ENCODE results near the gene SLC27A6. TPM values are rescaled to one million over a fixed set of nuclear protein-coding genes. Genes with fewer than 3 reads are reported as not detected.
"Not testable (repeated sequence)": the region's sequence is repeated elsewhere in the genome, so short reads cannot be mapped to it uniquely, and the experiment has no call there.

The SLC27A6 gene
- total RNA-seq, 1 donor from 2014 or later: not detected

DNA sequence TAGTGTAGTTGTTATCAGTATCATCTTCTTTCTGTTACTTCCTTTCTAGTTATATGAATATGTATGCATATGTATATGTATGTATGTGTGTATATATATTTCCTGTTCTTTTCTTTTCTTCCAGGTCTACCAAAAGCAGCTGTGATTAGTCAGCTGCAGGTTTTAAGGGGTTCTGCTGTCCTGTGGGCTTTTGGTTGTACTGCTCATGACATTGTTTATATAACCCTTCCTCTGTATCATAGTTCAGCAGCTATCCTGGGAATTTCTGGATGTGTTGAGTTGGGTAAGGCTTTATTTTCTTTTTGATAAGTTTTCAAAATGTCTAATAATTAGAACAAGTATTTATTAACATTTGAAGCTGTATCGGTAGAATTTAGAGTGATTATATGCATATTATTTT lies 23.2 kb downstream of the SLC27A6 start:
- intact Hi-C loops (cut with micrococcal nuclease): no loop called here

DNA sequence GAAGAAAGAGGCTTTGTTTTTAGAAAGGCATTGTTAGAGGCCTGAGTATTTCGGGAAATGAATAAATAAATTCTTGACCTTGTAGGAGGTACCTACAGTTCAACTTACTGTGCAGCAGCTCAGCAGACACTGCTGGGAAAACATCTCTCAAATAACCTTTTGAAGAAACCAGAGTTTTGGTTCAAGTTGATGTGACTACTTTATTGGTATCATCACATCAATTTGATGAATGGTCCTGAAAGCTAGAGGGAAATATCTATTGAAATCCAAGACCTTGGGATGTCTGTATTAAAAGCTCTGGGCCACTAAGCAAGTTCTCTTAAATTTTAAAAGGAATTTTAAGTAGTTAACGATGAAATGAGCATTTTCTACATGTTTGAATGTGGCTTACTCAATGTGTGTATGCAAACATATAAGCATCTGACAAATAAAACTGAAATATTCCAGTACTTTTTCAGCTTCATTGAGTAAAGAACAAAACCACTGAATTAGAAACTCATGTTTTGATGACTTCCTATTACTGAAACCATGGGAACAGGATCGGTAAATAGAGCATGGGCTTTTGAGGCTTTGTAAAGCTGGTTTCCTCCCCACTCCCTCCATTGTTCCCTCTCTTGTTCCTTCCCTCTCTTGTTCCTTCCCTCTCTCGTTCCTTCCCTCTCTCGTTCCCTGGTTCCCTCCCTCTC lies 36.7 kb downstream of the SLC27A6 start:
- intact Hi-C loops (cut with micrococcal nuclease): no loop called here

DNA sequence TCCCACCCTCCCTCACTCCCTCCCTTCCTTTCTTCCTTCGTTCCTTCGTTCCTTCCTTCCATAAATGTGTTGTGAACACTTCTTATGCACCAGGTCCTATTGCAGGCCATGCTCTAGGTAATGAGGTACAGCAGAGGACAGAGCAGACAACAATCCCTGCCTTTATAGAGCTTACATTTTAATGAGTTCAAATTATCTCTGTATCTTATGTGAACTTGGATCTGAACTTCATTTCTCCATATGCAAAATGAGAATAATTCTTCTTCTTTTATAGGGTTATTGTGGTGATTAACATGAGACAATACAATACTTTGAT lies 37.2 kb downstream of the SLC27A6 start:
- intact Hi-C loops (cut with micrococcal nuclease): no loop called here

DNA sequence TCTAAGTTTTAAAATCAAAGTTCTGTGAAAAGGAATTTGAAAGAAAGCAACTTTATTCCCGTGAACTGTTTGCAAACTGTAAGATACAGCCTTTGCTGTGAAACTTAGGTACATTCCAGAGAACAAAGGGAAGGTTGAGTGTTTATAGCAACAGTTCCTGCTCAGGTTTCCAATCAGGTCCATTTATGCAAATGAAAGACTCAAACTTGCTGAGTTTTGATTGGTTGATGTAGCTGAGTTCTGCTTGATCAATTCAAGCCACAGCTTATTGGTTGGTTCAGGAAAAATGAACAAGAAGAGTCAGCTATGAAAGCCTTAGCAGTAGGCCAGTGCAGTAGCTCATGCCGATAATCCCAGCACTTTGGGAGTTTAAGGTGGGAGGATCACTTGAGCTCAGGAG lies 37.9 kb downstream of the SLC27A6 start:
- intact Hi-C loops (cut with micrococcal nuclease): no loop called here

DNA sequence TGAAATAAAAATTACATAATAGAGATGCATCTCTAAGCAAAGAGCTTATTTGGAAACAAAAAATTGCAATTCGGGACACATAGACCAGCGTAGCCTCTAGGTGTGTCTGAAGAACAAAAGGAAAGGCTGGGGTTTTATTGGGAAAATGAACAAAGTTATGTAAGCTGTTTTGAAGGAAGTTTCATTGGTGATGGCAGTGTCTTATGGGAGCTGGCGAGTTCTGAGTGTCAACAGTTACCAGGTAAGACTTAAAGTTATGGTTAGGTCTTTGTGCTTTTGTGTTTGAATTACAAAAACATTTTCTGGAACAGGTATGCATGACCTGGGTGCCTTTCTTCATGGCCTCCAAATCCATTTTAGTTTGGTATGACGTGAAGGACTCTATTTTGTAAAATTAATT lies 48.9 kb downstream of the SLC27A6 start:
- intact Hi-C loops (cut with micrococcal nuclease): no loop called here

DNA sequence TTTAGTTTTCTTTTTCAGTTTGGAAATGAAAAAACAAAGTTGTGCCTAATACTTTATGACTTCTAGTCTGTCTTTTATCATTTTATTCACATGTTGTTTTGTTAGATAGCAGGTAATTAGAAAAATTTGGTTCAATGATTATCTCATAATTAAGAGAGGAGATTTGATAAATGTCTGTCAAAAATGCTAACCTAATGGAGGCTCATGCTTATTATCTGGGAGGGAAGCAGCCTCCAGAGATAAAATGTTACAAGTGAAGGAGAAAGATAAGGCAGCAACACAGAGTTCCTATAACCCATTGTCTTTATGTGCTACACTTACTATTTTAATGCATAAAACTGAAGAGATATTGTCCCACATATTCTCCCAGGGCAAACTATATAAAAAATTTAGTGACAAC lies 53.5 kb downstream of the SLC27A6 start:
- intact Hi-C loops (cut with micrococcal nuclease): no loop called here

DNA sequence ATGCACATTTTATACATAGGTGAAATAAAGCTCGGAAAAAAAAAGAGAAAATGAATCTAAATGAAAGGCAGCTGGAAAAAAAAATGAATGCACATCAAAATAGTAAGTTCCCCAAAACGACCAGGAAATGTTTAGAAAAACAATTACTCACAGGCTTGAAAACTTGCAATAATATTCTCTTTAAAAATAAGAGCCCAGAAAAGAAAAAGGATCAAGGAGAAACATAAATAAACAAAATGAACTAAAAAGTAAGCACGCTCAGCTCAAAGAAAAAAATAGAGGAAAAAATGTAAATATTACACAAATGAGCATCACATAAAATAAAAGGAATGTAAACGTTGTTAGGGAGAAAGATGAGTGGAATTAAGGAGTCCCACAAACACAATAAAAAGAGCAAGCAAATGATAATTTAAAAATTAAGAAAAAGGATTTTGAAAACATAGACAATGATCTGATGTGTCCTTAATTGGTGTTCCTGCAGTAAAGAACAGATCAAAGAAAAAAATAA lies 54.2 kb downstream of the SLC27A6 start:
- intact Hi-C loops (cut with micrococcal nuclease): no loop called here

DNA sequence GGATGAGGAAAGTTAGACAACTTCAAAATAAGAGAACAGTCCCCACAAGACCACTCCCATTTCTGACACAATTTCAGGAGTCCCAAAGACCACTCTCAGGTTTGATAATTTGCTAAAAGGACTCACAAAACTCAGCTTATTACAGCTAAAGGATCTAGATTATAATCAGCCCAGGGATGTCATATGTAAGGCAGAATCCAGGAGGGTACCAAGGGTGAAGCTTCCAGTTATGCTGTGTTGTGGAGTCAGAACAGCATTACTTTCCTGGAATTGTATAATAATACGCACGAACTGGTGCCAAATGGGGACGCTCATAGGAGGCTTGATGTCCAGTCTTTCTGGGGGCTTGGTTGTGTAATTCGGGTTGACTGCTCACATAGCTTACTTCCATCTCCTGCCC lies 55.4 kb downstream of the SLC27A6 start:
- intact Hi-C loops (cut with micrococcal nuclease): no loop called here

DNA sequence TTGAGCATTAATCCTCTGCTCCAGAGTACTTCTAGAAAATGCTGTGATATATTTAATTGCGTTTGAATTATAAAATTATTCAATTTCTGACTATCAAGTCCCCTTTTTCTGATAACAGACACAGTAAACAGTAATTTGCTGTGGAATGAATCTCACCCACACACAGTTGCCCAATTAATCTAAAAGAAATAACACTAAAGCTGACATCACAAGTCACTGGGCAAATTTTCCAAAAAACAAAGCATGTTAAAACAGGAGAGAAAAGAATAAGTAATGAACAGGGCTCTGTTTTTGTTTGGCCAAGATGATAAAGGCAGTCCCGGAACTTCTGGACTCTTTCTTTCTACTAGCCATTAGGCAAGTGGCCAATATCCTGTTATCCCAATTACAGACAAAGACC lies 56.5 kb downstream of the SLC27A6 start:
- intact Hi-C loops (cut with micrococcal nuclease): no loop called here

DNA sequence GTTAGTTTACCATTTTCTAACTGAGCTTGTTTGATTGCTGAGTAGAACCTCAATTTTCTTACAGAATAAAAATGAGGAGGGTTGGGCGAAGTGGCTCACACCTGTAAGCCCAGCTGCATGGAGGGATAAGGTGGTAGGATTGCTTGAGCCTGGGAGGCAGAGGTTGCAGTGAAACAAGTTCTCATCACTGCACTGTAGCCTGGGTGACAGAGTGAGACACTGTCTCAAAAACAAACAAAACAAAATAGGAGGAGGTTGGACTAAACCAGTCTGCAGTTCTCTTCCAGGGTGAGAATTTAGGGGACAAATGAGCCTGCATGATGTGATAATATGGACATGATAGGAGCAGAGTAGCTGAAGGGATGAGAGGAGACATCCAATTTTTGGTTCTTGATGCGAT lies 57.3 kb downstream of the SLC27A6 start:
- intact Hi-C loops (cut with micrococcal nuclease): no loop called here

DNA sequence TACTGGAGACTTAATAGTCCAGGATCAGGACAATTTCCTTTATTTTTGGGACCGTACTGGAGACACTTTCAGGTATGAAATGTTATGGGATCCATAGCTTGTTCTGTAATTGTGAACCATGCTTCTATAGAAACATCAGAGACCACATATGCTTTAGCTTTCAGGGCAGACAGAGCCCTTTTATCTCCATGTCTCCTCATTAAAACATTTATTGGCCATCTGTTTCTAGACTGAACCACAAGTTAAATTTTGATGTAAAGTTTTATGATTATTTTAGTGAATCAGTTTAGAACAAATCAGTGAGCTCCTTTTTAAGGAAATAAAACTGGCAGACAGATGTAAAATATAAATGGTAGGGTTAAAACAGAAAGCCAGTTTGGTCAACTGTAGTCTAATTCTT lies 62.0 kb downstream of the SLC27A6 start:
- intact Hi-C loops (cut with micrococcal nuclease): no loop called here

DNA sequence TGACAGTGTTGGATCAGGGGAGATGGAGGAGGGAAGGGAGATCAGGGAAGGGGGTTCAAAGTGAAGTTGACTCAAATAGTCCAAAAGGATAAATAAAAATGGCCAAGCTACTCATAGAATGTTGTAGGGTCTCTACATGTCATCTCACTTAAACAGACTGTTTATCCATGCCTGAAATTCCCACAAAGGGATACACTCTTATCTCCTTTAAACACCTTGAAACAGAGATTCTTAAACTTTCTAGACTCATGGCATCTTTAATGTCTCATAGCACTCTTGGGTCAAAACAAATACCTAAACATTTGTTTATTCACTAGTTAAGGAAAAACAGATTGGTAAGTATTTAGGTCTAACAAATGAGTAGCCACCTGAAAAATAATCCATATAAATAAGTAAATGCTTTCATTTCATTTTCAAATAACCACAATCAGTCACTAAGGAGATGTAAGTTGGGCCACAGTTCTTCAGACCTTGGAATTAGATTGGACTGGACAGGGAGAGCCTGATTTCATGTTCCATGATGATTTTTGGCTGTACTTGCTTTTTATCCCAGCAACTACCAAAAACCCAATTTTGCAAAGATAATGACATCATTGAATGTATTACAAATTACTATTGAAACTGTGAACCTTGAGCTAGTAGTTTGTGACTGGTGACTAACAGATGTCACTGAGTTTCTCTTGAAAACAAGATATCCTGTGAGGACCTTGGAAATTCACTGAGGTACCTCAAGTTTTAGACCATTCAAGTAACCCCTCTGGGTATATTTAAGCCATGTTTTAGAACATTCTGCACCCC lies 66.8 kb downstream of the SLC27A6 start:
- intact Hi-C loops (cut with micrococcal nuclease): no loop called here

DNA sequence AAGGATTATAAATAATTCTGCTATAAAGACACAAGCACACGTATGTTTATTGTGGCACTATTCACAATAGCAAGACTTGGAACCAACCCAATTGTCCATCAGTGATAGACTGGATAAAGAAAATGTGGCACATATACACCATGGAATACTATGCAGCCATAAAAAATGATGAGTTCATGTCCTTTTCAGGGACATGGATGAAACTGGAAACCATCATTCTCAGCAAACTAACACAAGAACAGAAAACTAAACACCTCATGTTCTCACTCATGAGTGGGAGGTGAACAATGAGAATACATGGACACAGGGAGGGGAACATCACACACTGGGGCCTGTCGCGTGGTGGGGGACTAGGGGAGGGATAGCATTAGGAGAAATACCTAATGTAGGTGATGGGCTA lies 71.0 kb downstream of the SLC27A6 start:
- intact Hi-C loops (cut with micrococcal nuclease): not testable (repeated sequence)

DNA sequence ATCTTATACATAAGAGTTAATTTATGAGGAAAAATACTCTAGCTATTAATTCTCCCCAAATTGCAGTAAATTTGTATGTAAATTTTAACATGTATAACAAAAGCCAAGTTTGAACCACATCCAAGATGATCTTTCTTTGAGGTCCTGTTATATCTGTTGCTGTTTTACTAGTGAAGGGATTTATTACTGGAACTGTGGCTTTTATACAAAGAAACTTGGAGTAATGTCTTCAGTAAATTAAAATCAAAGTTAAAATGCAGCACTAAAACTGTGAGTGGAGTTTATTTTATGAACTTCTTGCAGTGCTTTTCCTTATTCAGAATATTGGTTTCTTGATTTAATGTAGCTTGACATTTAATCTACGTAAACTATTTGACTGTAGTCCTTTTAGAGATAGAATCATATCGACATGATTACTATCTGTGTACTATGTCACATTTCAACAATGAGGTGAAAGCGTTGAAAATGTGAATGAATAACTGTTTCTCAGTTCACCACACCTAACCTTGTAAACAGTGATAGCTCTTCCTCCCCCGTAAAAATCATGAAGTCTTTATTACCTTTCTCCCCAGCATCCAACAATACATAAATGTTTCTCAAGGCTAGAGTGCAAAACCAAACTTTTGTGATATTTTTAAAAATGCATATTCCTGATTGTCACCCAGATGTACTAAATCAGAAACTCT lies 76.1 kb downstream of the SLC27A6 start:
- intact Hi-C loops (cut with micrococcal nuclease): no loop called here

DNA sequence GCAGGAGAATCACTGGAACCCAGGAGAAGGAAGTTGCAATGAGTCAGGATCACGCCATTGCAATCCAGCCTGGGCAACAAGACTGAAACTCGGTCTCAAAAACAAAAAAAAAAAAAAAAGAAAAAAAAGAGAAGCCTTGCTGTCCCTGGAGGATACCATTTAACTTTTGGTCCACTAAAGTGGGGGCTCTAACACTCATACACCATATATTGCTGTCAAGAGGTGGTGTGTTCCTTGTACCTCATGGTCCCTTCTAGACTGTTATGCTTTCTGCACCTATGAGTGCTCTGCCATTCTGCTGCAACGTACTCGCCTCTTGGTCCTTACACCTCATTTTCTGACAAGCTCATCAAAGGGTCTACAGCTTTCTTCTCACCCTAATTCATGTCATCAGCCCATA lies 77.0 kb downstream of the SLC27A6 start:
- intact Hi-C loops (cut with micrococcal nuclease): no loop called here

DNA sequence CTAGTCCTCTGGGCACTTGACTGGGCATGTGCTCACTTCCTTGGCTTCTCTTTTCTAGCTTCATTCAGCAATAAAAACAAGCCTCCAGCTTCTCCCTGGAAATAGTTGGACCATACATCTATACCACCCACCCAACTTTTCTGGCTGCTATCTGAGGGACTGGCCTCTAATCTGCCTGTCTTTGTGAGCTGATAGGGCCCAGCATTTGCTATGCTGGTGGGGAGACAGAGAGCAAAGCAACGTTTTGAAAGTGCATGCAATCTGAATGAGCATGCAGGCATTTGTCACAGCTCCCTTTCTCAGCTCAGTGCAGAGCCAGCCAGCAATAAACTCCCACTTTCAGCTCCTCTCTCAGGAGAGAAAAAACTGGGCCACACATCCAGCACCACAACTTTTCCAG lies 78.6 kb downstream of the SLC27A6 start:
- intact Hi-C loops (cut with micrococcal nuclease): no loop called here

DNA sequence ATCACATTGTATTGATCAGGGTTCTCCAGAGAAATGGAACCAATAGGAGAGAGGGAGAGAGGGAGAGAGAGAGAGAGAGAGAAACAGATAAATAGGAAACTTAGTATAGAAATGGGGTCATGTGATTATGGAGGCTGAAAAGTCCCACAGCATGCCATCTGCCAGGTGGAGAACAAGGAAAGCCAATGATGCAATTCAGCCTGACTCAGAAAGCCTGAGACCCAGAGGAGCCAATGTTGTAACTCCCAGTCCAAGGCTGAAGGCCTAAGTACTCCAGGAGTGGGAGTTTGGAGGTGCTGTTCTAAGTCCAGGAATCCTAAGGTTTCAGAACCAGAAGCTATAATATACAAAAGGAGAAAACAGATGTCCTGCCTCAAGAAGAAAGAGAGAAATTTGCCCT lies 80.9 kb downstream of the SLC27A6 start:
- intact Hi-C loops (cut with micrococcal nuclease): no loop called here

DNA sequence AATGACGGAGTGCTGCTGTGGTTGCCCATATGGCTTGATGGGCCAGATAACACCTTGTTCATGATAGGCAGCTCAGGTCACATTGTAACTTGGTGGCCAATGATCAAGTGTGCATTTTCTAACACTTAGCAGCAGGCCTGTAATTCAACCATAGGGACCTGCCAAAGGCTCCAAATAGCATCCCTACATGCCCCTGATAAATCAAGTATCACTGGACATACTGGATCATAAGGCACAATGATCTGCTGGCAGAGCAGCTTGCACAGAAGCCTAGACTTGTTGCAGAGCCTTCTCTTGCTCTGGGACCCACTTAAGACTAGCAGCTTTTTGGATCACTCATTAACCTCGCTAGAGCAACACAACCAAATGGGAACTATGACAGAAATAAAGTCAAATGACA lies 83.2 kb downstream of the SLC27A6 start:
- intact Hi-C loops (cut with micrococcal nuclease): no loop called here

DNA sequence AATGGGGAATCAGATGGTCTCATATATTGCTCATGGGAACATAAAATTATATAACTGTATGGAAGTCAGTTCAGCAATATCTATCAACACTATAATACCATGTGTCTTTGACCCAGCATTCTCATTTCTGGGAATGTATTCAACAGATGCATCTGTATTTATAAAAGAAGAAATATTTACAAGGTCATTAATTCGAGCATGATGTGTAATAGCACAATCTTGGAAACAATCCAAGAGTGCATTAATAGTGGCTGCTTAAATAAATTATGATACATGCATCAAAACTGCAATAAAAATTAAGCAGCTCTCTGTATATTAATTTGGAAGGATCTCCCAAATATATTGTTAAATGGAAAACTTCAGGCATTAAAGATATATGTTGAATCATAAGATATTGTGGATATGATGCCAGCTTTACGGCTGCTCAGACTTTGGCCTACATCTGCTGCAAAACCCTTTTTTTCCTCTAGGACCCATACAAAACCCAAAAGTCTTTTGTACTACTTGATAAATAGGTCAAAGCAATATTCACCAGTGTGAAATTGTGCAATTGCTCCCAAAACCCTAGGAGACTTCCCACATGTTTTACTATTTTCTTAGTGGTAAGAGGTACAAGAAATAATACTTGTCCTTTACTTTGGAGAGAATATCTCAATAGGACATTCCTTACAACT lies 84.0 kb downstream of the SLC27A6 start:
- intact Hi-C loops (cut with micrococcal nuclease): no loop called here

DNA sequence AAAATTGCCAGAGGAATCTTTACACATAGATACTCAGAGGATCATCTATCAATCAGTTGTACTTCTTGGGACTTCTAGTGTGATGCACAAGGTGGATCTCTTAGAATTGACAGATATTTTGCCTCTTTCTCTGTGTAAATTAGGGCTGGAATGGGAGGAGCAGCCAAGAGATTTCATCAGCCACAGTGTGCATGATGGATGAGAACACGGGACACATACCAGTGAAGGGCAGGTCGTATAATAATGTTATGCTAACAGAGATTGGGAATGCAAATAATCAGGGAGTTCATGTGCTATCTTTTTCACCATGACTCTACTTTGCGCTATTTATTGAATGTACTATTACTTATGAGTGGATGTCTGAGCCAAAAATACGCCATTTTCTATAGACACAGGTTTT lies 86.0 kb downstream of the SLC27A6 start:
- intact Hi-C loops (cut with micrococcal nuclease): no loop called here

DNA sequence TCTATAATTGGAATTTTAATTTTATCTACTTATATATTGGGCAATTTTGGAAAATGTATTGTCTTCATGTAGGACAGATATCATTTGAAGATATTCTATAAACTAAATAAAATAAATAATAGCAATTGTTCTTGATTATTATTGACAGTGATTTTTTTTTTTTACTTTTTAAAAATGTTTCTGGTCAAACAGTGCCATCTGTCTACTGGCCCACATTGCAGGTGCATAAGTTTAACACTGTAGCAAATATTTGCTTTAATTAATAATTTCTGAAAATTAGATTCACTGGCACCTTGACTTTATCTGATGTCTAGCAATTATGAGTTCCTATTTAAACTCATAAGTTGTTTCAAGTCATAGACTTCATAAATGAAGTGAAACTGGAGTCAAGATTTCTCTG lies 88.2 kb downstream of the SLC27A6 start:
- intact Hi-C loops (cut with micrococcal nuclease): no loop called here

DNA sequence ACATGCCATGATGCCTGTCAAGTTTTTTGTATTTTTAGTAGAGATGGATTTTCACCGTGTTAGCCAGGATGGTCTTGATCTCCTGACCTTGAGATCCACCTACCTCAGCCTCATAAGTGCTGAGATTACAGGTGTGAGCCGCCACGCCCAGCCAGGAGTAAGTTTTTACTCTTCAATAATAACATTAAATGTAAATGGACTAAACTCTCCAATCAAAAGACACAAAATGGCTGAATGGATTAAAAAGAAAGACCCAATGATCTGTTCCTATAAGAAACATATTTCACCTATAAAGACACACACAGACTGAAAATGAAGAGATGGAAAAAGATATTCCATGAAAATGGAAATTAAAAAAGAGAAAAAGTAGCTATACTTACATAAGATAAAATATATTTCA lies 92.0 kb downstream of the SLC27A6 start:
- intact Hi-C loops (cut with micrococcal nuclease): no loop called here

Measured in T-helper 2 cell treated with Interferon-gamma antibody and Interleukin-4, amounts not matched to agents 100 ng/mL and 5 ng/mL, for 36 hours (primary cell).